Measurements from ENCODE around the gene MIDN.

- TF ChIP-seq CTCF (IDR thresholded peaks at IDR 0.05; ENCODE audit: low read depth, low read length, poor library complexity, severe bottlenecking) (no peak), EZH2phosphoT487 (IDR thresholded peaks at IDR 0.05; ENCODE audit: borderline replicate concordance, low read length) (no peak)
Measured at GRCh38 chr19:1213391-1214286, 34.7 kb upstream of the MIDN start.
